HG03571 (cell line): Measurements from ENCODE around the gene TRAPPC11.

Experiments
- ATAC-seq: cut with Tn5 transposase; IDR thresholded peaks from one replicate; pipeline ENCODE4 v1.9.1; 2021; ENCODE audit not compliant: unreplicated experiment

Gene TRAPPC11

DNA sequence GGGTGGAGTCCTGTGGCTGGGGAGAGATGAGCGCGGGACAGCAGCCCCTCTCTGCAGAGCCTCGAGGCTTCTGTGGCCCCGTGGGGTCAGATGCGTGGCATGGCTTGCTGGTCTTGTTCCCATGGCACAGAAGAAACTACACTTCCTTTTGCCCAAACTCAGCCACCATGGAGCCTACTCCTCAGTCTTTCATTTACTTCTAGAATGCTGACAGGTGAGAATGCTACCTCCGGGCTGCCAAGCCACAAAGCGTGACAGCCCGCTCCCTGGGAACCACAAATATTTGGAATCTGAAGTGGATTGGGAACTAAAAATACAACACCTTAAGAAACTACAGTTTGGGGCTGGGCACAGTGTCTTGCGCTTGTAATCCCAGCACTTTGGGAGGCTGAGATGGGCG is 98.0 kb downstream of the TRAPPC11 start:
- no peak for ATAC-seq

DNA sequence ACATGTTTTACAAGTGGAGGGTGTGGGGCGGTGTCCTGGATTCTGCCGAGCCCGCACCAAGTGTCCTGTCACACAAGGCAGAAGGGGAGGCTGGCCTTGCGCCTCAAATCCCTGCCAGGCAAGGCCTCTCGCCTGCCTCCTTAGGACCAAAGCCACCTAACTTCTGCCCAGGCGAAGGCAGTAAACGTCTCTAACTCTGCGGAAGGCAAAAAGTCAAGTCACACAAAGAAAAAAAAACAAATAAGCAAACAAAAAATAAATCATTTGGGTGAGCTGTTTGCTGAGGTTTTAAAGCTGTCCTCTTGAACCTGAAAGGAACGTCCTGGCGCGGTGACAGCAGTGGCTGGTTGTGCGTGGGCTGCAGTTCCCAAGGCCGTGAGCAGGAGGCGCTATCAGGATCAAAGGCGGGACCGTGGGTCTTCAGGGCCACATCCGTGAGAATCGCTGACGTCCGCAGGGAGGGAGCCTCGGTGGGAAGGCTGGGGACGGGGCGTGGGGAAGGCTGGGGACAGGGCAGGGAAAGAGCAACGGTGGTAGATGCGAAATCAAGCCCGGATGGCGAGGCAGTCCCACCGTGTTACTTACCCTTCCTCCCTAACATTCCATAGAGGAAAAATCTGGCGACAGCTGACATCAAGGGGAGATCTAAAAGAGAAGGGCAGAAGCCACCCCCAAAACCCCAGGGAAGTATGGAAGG is 99.1 kb downstream of the TRAPPC11 start:
- ATAC-seq: no peak

DNA sequence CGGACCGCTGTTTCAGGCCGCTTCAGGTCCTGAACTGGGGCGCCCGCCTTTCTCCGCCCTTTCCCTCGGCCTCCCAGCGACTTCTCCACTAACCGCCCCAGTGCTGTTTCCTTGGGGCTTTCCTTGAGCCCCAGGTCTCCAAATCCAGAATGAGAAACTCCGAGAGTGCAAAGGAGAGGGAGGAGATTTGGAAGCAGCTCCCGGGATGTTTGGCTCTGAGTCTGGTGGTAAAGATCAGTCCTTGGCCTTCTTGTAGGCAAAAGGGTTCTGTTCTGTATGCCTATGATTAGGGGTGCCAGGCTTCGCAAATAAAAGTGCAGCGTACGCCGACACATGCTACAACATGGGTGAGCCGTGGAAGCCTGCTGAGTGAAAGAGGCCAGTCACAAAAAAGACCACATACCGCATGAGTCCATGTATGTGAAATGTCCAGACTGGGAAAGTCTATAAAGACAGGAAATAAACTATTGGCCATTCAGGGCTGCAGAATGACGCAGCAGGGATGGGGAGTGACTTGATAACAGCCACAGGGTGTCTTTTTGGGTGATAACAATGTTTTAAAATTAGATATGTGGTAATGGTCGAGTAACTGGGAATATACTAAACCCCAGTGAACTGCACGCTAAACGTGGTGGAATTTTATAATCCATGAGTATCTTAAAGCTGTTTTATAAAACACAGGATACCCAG is 99.8 kb downstream of the TRAPPC11 start:
- ATAC-seq: no peak

DNA sequence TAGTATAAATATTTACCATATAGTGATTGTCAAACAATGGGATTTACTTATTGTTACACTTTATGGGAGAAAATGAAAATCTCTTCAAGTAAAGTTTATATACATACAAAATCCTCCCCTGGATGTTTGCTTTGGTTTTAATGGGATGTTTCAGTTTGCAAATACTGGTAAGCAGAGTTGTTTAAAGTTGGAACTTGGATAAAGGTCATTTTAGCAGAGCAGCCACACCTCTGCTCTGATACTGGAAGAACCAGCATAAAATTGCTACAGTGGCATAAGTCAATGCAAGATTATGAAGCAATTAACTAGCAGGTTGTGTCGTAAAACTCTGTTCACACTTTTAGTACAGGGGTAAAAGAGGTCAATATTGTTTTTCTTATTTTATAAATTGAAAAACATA is 101.2 kb downstream of the TRAPPC11 start:
- no peak for ATAC-seq
